UCSD-AML1 (cell line): Measurements from ENCODE around the gene POU2F3.

Experiments used
- DNase-seq: peaks from one replicate; lab custom pipeline; 2025; ENCODE audit not compliant: unreplicated experiment; lab: John Stamatoyannopoulos, UW

POU2F3 gene

DNA sequence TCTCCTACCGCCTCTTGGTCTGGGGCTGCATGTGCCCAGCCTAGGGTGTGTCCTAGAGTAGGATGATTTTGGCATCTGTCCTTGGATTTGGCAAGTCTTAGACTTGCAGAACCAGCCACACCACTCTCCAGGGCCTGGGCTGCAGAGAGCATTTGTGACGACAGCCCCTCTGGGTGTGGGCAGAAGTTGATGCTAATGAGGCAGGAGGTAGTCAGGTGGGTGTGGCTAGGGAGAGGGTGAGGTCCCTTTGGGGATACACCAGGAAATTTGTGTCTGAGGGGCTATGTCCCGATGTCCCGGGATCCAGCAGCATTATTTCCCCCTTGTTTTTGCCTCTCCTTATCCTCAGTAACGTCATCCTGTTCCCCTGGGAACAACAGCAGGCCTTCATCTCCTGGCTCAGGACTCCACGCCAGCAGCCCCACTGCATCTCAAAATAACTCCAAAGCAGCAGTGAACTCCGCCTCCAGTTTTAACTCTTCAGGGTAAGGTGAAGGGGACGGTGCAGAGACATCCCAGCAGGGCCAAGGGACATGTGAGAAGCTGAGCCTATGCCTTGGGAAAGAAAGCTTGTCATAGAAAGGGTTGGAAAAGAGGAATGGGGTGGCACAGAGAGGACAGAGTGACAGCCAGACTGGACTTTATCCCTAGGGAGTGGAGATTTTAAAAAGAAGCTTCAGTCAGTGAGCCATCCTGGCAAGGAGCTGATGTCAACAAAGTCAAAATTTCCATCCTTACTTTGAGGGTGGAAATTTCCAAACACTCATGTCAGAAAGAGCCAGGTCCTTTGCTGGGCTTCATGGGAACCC is 77.1 kb downstream of the POU2F3 start:
- no peak for DNase-seq

DNA sequence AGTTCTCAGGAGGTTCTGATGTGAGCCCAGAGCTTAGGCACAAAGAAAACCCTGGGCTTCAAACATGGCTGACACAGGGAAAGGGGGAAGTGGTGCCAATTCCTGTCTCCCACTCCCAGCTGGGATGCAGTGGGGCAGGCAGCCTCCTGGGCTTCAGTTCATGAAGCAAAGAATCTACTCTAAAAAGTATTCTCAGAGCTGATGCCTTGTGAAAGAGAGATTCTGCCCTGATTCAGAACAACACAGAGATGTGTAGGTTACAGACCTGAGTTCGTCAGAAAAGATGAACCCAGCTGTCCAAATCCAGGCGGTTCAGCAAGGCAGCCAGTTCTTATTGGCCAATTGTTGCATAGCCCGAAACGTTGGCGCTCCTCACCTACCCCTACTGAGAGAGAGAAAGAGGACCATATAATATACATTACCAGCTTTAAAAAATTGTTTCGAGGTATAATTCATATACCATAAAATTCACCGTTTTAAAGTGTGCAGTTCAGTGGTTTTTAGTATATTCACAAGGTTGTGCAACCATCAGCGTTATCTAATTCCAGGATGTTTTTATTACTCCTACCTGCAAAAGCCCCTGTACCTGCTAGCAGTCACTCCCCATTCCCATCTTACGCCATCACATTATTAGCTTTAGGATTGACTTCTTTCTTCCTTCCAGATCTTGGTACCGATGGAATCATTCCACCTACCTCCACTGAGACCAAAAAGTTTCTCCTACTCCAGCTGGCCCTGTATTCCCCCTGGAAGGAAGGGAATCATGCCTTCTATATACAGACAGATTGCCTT is 77.9 kb downstream of the POU2F3 start:
- no peak for DNase-seq

DNA sequence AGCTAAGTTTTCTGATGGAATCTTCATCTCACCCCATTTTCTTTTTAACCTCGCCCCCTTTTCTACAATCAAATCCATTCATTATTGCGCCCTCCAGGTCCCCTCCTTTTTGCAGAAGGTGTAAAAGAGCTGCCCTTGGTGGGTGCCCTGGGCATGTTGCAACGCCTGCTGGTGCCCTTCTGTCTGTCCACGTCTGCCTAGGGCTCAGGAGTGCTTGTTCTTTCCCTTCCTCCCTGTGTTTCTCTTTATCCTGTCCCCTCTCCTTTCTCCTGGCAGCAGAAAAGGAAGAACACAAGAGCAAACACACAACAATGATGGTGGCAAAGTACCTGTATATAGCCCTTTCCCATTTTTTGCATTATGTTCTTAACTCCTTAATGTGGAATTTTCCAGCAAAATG is 79.0 kb downstream of the POU2F3 start:
- no peak for DNase-seq

- no peak for DNase-seq
Observed at GRCh38 chr11:120324932-120325810, 85.2 kb downstream of the POU2F3 start, which contains the start of gene TLCD5. Gene TLCD5, plus strand, starts transcription at chr11:120325299. Its CDS starts 2,143 bp downstream, at chr11:120327442.

DNA sequence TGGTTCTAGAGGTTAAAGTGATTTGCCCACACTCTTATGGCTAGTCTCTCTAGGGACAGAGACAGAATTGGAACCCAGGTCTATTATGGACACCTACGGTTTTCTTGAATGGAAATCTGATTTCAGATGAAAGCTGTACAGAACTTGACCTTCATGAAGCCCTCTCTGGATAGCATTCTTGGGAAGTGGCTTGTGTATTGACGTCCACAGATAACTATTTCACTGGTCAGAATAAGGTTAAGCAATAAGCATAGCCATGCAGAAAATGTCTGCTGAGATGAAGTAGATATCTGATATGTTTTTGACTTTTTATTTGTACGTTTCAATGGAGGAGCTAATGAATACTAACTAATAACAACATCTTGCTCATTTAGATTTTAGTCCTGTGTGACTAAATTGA is 86.3 kb downstream of the POU2F3 start:
- DNase-seq, result no peak

- no peak for DNase-seq
Observed at GRCh38 chr11:120326845-120327281, 86.9 kb downstream of the POU2F3 start.

- no peak for DNase-seq
Observed at GRCh38 chr11:120327311-120327710, 87.4 kb downstream of the POU2F3 start.

DNA sequence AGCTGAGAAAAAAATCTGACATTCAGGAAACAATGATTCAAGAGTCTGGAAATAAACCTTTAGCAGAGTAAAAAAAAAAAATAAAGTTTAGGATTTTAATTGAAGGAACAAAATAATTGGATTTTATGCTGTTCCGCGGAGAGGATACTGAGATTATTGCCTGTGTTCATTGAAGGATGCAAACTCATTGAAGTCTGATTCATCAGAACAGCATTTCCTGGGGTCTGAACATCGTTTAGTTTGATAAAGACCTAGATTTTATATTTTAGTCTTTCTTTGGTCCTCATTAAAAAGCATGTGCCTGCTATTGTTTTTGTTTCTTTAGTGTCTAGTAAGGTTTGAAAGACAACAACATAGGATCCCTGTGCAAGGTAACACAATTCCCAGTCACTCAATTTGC is 89.6 kb downstream of the POU2F3 start:
- no peak for DNase-seq

GRCh38 chr11:120330045-120330444 is 90.1 kb downstream of the POU2F3 start:
- DNase-seq, result no peak

DNA sequence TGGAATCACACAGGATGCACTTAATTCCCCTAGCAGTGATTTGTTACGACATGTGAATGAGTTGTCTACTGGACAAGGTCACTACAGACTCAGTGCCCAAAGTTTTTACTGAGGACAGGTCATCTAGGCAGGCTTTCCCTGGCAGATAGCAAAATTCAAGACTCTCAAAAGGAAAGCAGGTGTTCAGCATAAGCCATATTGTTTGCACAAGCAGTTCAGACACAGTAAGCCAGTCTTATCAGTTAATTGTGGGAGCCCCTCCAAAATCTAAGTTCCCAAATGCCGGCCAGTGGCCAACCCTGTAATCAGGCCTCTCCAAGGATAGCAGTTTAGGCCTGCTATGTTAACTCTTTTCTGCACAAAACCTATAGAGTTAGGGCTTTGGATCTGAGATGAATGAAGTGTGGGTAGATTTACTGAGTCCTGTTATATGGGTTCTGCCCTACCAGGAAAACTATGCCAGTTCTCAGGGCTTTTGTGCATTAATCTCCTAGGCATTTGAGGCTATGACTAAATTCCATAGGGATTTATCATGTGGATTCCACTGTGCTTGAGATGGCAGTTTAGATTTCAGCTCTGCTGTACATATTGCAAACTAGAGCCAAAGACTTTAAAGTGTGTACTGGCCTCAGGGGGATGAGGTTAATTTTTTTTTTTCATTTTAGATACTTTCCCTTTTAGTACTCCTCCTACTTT is 91.5 kb downstream of the POU2F3 start:
- no peak for DNase-seq

DNA sequence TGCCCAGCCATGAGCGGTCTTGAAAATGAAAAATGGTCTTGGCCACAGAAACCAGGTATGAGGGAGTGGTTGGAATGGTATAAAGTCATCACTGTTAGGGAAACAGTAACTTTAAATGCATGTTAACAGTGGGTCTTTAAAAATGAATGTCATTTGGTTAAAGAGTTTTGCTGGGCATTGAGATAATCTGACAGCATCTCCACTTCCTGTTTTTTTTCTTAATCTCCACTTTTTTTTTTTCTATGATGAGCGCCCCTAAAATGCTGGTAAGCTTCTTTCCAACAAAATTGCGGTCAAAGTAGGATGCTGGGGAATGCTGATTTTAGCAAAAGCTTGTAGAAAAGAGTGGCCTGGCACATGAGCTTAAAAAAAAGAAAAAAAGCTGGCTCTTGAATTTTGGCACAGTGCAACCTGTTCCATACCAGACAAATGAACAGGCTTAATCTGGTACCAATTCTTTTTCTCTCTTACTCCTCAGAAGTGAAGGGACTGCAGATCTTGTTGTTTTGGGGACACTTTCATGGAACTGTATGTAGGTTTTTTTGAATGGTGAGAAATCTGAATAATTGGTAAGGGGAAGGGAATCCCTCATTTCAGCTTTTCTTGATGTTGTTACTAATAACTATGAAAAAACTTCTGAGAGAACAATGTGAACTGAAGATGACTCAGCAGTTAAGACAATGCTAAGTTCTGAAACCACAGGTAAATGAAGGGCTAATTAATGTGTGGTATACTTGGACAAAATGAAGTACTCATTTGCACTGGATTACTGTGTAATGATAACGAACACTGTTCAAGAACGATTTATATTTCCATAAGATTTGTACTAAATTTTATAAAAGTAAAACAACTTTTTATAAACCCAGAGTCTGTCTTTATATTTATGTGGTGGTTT is 93.1 kb downstream of the POU2F3 start:
- no peak for DNase-seq

DNA sequence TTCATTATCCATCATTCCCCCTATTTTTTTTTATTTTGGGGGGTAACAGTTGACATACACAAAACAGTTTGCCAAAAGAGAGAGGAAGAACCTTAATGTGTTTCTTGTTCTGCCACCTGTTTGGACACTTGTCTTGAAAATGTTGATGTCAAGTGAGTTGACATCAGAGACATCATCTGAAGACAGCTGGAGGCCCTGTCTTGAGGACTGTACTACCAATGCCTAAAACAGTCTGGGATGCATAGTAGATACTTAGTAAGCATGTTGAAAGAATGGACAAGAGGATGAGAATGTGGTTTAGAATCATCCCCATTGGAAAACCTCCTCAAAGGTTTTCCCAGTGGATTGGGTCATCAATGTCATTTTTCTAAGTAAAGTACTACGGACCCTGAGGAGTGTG is 93.9 kb downstream of the POU2F3 start:
- no peak for DNase-seq

- DNase-seq, result no peak
Observed at GRCh38 chr11:120334332-120334731, 94.4 kb downstream of the POU2F3 start.

- no peak for DNase-seq
Observed at GRCh38 chr11:120334894-120335462, 95.0 kb downstream of the POU2F3 start.

DNA sequence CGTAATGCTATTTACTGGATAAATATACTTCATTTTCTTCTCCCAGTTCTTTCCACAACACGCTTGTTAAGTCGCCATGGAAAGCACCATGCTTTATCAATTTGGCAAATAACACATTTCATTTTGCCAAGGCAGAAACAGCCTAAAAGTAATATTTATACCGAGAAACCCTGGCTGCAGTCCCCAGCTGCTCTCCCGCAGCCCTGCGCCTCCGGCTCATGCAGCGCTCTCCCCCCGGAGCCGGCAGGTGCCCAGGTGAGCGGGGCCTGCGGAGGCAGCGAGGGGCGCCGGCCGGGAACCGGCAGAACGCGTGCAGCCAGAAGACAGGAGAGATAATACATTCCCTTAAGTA is 95.6 kb downstream of the POU2F3 start:
- DNase-seq, result no peak

DNA sequence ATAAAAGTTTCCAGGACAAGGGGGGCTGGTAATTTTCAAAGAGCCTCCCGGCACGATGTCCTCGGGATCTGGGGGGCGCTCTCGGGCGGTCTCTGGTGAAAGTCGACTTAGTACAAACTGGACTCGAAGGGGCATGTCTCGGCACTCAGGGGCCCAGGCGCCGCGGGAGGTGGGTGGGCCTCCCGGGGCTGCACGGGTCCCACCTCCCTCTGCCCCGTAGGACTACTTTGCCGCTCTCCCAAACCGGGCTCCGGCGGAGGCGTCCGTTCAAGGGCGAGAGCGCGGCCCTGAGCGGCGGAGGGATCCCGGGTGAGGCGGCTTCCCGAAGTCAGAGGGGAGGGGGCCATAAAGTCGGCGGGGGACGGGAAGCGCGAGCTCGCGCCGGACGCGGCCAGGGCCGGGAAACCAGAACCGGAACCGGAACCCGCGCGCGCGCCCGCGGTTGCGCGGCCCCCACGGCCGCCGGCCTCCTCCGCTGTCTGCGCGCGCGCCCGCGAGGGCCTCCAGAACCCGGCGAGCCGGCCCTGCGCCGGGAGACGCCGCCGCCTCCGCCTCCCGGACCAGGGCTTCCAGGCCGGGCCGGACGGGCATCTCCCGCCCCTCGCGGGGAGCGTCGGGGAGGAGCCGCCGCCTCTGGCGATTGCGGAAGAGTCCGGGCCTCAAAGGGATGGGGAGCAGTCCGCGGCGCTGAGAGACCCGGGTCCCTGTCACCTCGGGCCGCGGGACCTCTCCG is 96.1 kb downstream of the POU2F3 start, which contains the start of gene ARHGEF12:
ARHGEF12 (plus strand) TSS at position 506 of the 733 bp plus-strand sequence. CDS start 831 bp downstream, outside the sequence.
- peak; percentile 92 for DNase-seq

GRCh38 chr11:120336641-120337354 is 96.9 kb downstream of the POU2F3 start:
- peak; percentile 66 for DNase-seq
